Measurements from ENCODE around the gene TTLL7. TPM values are rescaled to one million over a fixed set of nuclear protein-coding genes. Genes with fewer than 3 reads are reported as not detected.

TTLL7 gene
- total RNA-seq, 1 donor from 2014 or later: 38.6 TPM

DNA sequence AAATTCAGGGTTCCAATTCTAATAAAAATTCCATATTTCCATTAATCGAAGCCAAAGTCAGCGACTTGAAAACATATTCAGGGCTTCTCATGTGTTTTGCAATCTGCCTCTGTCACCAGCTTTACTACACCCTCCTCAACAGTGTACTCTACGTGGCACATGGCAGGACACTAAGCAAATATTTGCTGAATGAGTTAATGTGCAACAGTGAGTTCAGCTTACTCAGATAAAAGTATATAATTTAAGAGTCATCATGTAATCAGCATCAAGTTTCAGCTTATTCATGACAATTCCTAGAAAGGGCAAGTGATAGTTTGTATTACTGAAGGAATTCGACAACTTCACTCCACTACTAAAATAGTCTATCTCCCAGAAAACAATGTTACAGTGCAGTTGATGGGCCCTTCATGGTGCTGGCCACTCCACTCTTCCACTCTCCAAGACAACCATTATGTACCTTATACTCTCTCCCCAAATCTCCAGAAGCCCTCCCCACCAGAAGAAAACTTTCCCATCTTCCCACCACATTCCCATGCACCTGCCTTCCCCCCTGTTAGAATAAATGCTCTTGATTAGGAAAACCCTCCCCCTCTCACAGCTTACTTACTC is 97.3 kb downstream of the TTLL7 start:
- Histone ChIP-seq H3K27ac (ENCODE audit: low read depth, low read length) (no peak overlapping the region), H3K27me3 (ENCODE audit: control insufficient read depth in 3 of 3, insufficient read depth in 3 of 3, low read length in 3 of 3) (no peaks in the 10 kb centered on the region), H3K4me1 (ENCODE audit: control insufficient read depth in 3 of 3, insufficient read depth in 3 of 3, low read length in 3 of 3) (no peaks in the 10 kb centered on the region), H3K4me3 (ENCODE audit: low read length in 3 of 3) (no peak overlapping the region), H3K36me3 (ENCODE audit: control insufficient read depth in 3 of 3, insufficient read depth in 3 of 3, low read length in 3 of 3) (peaks cover 0 to 4% (median 0%) of the 10 kb centered on the region in 3 donors), H3K9me3 (ENCODE audit: control insufficient read depth in 3 of 3, low read length in 3 of 3) (no peaks in the 10 kb centered on the region), H3K9ac (ENCODE audit: low read depth in 1 of 3, low read length in 3 of 3) (no peak overlapping the region)

DNA sequence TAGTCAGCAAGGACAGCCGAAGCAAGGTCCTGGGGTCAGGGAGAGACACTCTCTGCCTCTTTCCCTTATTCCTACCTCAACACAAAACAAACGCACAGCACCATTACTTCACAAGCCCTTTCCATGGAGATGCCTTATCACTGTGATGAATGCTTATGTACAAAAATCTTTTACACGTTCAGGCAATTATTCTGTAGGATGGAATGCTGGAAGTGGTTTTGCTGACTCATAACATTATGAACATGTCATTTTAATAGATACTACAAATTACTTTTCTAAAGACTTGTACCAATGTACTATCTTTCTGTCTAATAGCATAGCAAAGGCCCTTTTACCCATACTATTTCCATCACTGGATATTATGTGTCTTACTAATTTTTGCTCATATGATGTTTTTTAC is 98.4 kb downstream of the TTLL7 start:
- no peak overlapping the region for H3K4me3 ChIP-seq (ENCODE audit: low read length in 3 of 3)
- H3K36me3 ChIP-seq (ENCODE audit: control insufficient read depth in 3 of 3, insufficient read depth in 3 of 3, low read length in 3 of 3): peaks cover 0 to 4% (median 0%) of the 10 kb centered on the region in 3 donors
- H3K27me3 ChIP-seq (ENCODE audit: control insufficient read depth in 3 of 3, insufficient read depth in 3 of 3, low read length in 3 of 3): no peaks in the 10 kb centered on the region

DNA sequence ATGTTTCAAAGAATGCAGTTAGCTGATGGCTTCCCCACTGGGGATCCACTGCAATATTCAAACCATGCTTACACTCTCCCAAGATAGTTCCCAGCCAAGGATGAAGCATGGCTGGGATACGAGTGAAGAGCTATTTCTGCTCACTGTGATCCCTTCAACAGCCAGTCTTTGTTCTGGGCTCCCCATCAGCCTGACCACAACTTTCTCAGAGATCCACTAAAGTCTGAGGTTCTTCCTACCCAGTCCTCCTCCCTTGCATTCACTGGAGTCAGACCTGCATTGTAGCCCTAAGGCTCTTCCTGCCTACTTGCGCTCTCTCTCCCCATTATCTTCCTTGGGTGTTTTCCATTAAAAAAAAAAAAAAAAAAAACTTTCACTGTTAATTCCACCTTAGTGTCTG is 101.4 kb downstream of the TTLL7 start:
- H3K9me3 ChIP-seq (ENCODE audit: control insufficient read depth in 3 of 3, low read length in 3 of 3): no peaks in the 10 kb centered on the region
- H3K4me1 ChIP-seq (ENCODE audit: control insufficient read depth in 3 of 3, insufficient read depth in 3 of 3, low read length in 3 of 3): no peaks in the 10 kb centered on the region
- peaks cover 0 to 2% (median 0%) of the 10 kb centered on the region in 3 donors for H3K36me3 ChIP-seq (ENCODE audit: control insufficient read depth in 3 of 3, insufficient read depth in 3 of 3, low read length in 3 of 3)
- H3K9ac ChIP-seq (ENCODE audit: low read depth in 1 of 3, low read length in 3 of 3): no peak overlapping the region
- no peaks in the 10 kb centered on the region for H3K27me3 ChIP-seq (ENCODE audit: control insufficient read depth in 3 of 3, insufficient read depth in 3 of 3, low read length in 3 of 3)
- H3K27ac ChIP-seq (ENCODE audit: low read depth, low read length): no peak overlapping the region
- no peak overlapping the region for H3K4me3 ChIP-seq (ENCODE audit: low read length in 3 of 3)

More for the DNA sequence above, 98.4 kb downstream of the TTLL7 start:
- Histone ChIP-seq H3K9me3 (ENCODE audit: control insufficient read depth in 3 of 3, low read length in 3 of 3) (no peaks in the 10 kb centered on the region), H3K27ac (ENCODE audit: low read depth, low read length) (no peak overlapping the region), H3K9ac (ENCODE audit: low read depth in 1 of 3, low read length in 3 of 3) (no peak overlapping the region), H3K4me1 (ENCODE audit: control insufficient read depth in 3 of 3, insufficient read depth in 3 of 3, low read length in 3 of 3) (no peaks in the 10 kb centered on the region)

DNA sequence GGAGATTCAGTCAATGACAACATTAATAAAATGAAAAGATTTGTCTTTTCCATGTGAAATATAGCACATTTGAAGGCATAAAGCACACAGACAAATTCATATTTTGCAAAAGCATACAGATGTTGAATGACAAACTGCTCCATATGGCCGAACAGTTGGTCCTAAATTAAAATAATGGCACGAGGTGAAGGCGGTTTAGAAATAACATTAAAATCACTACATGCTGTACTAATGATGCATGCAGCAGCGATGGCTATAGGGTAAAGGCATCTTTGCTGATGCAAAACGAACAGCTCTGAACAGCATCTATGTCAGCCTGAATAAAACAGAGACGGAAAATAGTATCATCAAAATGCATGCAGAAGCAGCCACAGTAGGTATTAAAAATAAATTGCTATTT is 102.6 kb downstream of the TTLL7 start:
- no peak overlapping the region for H3K9ac ChIP-seq (ENCODE audit: low read depth in 1 of 3, low read length in 3 of 3)
- H3K9me3 ChIP-seq (ENCODE audit: control insufficient read depth in 3 of 3, low read length in 3 of 3): no peaks in the 10 kb centered on the region
- peaks cover 0 to 2% (median 0%) of the 10 kb centered on the region in 3 donors for H3K36me3 ChIP-seq (ENCODE audit: control insufficient read depth in 3 of 3, insufficient read depth in 3 of 3, low read length in 3 of 3)
- H3K4me3 ChIP-seq (ENCODE audit: low read length in 3 of 3): no peak overlapping the region
- H3K4me1 ChIP-seq (ENCODE audit: control insufficient read depth in 3 of 3, insufficient read depth in 3 of 3, low read length in 3 of 3): no peaks in the 10 kb centered on the region
- no peaks in the 10 kb centered on the region for H3K27me3 ChIP-seq (ENCODE audit: control insufficient read depth in 3 of 3, insufficient read depth in 3 of 3, low read length in 3 of 3)
- H3K27ac ChIP-seq (ENCODE audit: low read depth, low read length): no peak overlapping the region

DNA sequence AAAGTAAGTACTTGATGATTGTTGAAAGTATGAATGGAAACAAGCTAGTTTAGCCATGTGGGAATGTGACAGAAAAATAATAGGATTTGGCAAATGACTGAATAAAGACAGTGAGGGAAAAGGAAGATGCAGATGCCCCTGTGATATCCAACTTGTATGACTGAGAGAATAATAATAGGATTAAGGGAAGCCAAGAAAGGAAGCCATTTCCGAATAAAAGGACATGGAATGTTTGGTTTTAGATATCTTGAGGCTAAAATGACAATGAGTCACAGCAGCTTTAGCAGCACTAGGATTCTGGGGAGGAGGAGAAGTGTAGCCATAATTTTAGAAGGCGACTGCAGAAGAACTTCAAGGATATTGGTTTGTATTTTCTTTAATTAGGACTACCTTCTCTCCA is 109.2 kb downstream of the TTLL7 start:
- no peaks in the 10 kb centered on the region for H3K27me3 ChIP-seq (ENCODE audit: control insufficient read depth in 3 of 3, insufficient read depth in 3 of 3, low read length in 3 of 3)
- H3K27ac ChIP-seq (ENCODE audit: low read depth, low read length): no peak overlapping the region
- no peaks in the 10 kb centered on the region for H3K9me3 ChIP-seq (ENCODE audit: control insufficient read depth in 3 of 3, low read length in 3 of 3)
- H3K9ac ChIP-seq (ENCODE audit: low read depth in 1 of 3, low read length in 3 of 3): no peak overlapping the region
- H3K36me3 ChIP-seq (ENCODE audit: control insufficient read depth in 3 of 3, insufficient read depth in 3 of 3, low read length in 3 of 3): no peaks in the 10 kb centered on the region
- no peak overlapping the region for H3K4me3 ChIP-seq (ENCODE audit: low read length in 3 of 3)
- no peaks in the 10 kb centered on the region for H3K4me1 ChIP-seq (ENCODE audit: control insufficient read depth in 3 of 3, insufficient read depth in 3 of 3, low read length in 3 of 3)

DNA sequence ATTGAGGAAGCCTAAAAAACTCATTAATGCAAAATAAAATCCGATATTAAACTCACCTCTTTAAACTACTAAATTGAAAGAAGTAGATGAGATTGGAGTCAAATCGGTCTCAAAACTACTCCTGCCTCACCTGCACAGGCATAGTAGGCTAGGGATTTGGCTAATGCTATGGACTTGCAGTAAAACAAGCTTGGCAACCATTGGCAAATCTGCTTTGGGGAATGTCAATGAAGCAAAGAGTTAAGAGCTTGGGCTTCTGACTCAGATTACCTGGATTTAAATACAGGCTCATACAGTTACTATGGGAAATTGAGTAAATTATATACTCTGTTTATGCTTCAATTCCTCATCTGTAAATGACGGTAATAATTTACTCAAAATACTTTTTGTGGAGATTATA is 111.4 kb downstream of the TTLL7 start:
- no peak overlapping the region for H3K4me3 ChIP-seq (ENCODE audit: low read length in 3 of 3)
- H3K27me3 ChIP-seq (ENCODE audit: control insufficient read depth in 3 of 3, insufficient read depth in 3 of 3, low read length in 3 of 3): no peaks in the 10 kb centered on the region
- peaks cover 0 to 5% (median 0%) of the 10 kb centered on the region in 3 donors for H3K36me3 ChIP-seq (ENCODE audit: control insufficient read depth in 3 of 3, insufficient read depth in 3 of 3, low read length in 3 of 3)
- no peaks in the 10 kb centered on the region for H3K9me3 ChIP-seq (ENCODE audit: control insufficient read depth in 3 of 3, low read length in 3 of 3)
- no peak overlapping the region for H3K9ac ChIP-seq (ENCODE audit: low read depth in 1 of 3, low read length in 3 of 3)
- H3K4me1 ChIP-seq (ENCODE audit: control insufficient read depth in 3 of 3, insufficient read depth in 3 of 3, low read length in 3 of 3): no peaks in the 10 kb centered on the region
- no peak overlapping the region for H3K27ac ChIP-seq (ENCODE audit: low read depth, low read length)

DNA sequence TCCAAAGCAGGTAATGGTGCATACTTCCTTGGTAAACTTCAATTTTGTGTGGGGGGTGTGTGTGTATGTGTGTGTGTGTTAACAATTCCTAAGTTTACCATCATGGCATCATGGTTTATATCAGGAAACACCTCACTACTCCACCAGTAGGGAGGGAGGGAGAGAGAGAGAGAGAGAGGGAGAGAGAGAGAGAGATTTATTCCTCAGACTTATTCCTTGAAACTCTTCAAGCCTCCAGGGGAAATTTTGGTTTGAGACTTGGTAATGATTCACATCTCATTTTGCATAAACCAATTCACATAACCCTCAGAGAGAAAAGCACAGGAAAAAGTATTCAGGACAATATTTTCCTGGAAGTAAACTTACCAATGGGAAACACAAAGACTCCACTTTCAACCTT is 115.0 kb downstream of the TTLL7 start:
- H3K27me3 ChIP-seq (ENCODE audit: control insufficient read depth in 3 of 3, insufficient read depth in 3 of 3, low read length in 3 of 3): no peaks in the 10 kb centered on the region
- no peaks in the 10 kb centered on the region for H3K4me1 ChIP-seq (ENCODE audit: control insufficient read depth in 3 of 3, insufficient read depth in 3 of 3, low read length in 3 of 3)
- H3K9me3 ChIP-seq (ENCODE audit: control insufficient read depth in 3 of 3, low read length in 3 of 3): no peaks in the 10 kb centered on the region
- H3K9ac ChIP-seq (ENCODE audit: low read depth in 1 of 3, low read length in 3 of 3): no peak overlapping the region
- H3K4me3 ChIP-seq (ENCODE audit: low read length in 3 of 3): no peak overlapping the region
- H3K27ac ChIP-seq (ENCODE audit: low read depth, low read length): no peak overlapping the region
- H3K36me3 ChIP-seq (ENCODE audit: control insufficient read depth in 3 of 3, insufficient read depth in 3 of 3, low read length in 3 of 3): peaks cover 0 to 5% (median 3%) of the 10 kb centered on the region in 3 donors

DNA sequence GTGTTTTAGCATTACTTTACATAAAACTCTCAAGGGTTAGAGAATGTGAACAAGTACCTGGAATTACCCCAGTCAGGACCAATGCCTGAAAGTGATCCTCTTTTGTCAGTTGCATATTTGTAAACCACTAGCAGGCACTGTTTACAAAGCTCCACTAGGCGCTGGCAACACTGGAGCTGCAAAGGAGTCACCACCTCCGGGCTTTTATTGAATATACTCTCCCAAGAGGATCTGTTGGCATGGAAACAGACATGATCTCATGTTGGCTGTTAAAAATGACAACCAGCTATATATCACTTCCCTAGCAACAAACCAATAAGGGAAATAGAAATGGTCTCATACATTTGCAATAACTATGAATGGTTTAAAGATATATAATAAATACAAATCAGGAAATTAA is 116.0 kb downstream of the TTLL7 start:
- Histone ChIP-seq H3K4me3 (ENCODE audit: low read length in 3 of 3) (no peak overlapping the region), H3K9me3 (ENCODE audit: control insufficient read depth in 3 of 3, low read length in 3 of 3) (no peaks in the 10 kb centered on the region), H3K27ac (ENCODE audit: low read depth, low read length) (no peak overlapping the region), H3K36me3 (ENCODE audit: control insufficient read depth in 3 of 3, insufficient read depth in 3 of 3, low read length in 3 of 3) (peaks cover 0 to 5% (median 3%) of the 10 kb centered on the region in 3 donors), H3K27me3 (ENCODE audit: control insufficient read depth in 3 of 3, insufficient read depth in 3 of 3, low read length in 3 of 3) (no peaks in the 10 kb centered on the region), H3K9ac (ENCODE audit: low read depth in 1 of 3, low read length in 3 of 3) (no peak overlapping the region), H3K4me1 (ENCODE audit: control insufficient read depth in 3 of 3, insufficient read depth in 3 of 3, low read length in 3 of 3) (no peaks in the 10 kb centered on the region)

DNA sequence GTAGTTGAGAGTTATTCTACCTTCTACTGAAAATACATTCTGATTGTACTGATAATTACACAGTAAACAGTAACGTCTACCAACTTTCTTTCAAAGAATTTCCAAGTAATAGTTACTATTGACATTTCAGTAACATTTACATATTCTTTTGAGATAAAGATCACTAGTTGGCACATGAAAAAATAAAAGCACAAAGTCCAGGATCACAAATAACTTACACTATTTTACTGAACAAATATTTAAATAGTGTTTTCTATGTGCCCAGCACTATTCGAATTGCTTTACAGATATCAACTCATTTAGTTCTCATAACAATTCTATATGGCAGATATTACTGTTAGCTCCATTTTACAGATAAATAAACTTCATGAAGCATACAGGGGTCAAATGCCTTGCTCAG is 126.4 kb downstream of the TTLL7 start:
- H3K9ac ChIP-seq (ENCODE audit: low read depth in 1 of 3, low read length in 3 of 3): no peak overlapping the region
- H3K36me3 ChIP-seq (ENCODE audit: control insufficient read depth in 3 of 3, insufficient read depth in 3 of 3, low read length in 3 of 3): peaks cover 0 to 2% (median 0%) of the 10 kb centered on the region in 3 donors
- H3K4me3 ChIP-seq (ENCODE audit: low read length in 3 of 3): no peak overlapping the region
- H3K27ac ChIP-seq (ENCODE audit: low read depth, low read length): no peak overlapping the region
- no peaks in the 10 kb centered on the region for H3K9me3 ChIP-seq (ENCODE audit: control insufficient read depth in 3 of 3, low read length in 3 of 3)
- no peaks in the 10 kb centered on the region for H3K4me1 ChIP-seq (ENCODE audit: control insufficient read depth in 3 of 3, insufficient read depth in 3 of 3, low read length in 3 of 3)
- H3K27me3 ChIP-seq (ENCODE audit: control insufficient read depth in 3 of 3, insufficient read depth in 3 of 3, low read length in 3 of 3): no peaks in the 10 kb centered on the region

DNA sequence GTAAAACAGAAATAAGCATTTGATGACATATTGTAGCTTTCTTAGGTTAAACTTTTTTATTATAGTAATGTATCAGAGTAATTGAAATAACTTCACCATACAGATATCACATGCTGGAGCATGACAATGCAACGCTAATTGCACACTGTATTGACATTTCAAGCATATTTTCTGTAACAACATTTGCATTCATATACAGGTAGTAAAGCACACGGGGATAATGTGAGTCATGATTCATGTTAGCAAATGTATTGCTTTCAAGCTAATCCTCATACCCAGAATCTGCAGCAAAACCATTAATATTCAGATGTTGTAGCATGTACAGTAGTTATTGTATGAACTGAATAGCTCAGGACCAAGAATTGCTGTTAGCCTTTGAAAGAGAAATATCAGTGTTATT is 133.9 kb downstream of the TTLL7 start:
- H3K4me1 ChIP-seq (ENCODE audit: control insufficient read depth in 3 of 3, insufficient read depth in 3 of 3, low read length in 3 of 3): no peaks in the 10 kb centered on the region
- H3K9me3 ChIP-seq (ENCODE audit: control insufficient read depth in 3 of 3, low read length in 3 of 3): no peaks in the 10 kb centered on the region
- H3K4me3 ChIP-seq (ENCODE audit: low read length in 3 of 3): no peak overlapping the region
- H3K36me3 ChIP-seq (ENCODE audit: control insufficient read depth in 3 of 3, insufficient read depth in 3 of 3, low read length in 3 of 3): no peaks in the 10 kb centered on the region
- no peak overlapping the region for H3K9ac ChIP-seq (ENCODE audit: low read depth in 1 of 3, low read length in 3 of 3)
- no peak overlapping the region for H3K27ac ChIP-seq (ENCODE audit: low read depth, low read length)
- H3K27me3 ChIP-seq (ENCODE audit: control insufficient read depth in 3 of 3, insufficient read depth in 3 of 3, low read length in 3 of 3): no peaks in the 10 kb centered on the region
